SK-N-SH (cell line): ENCODE results near the gene ADAMTS6. TPM values are rescaled to one million over a fixed set of nuclear protein-coding genes. Genes with fewer than 3 reads are reported as not detected.

Source experiments
- CTCF ChIA-PET: fragments of 300-600, 350-600 bp; formaldehyde crosslinking; extraction: SDS; loops from one replicate; lab custom pipeline; 2021; lab: Yijun Ruan, JAX
- POLR2A ChIA-PET: fragments of 350-600 bp; sonication (Branson Sonifier 250); formaldehyde crosslinking; extraction: SDS; loops from one replicate; lab custom pipeline; 2020; ENCODE audit warnings: antibody characterized with exemption, inconsistent platforms; lab: Yijun Ruan, JAX
- DNase-seq: peaks from one replicate; pipeline ENCODE4 v3.0.0; 2012
- H2AFZ ChIP-seq: fragments of 200-600 bp; sonication (generic); 2 replicates; pipeline ENCODE4 v1.8.1; 2016; ENCODE audit warnings: antibody characterized with exemption, mild to moderate bottlenecking, low read depth
- H3F3A ChIP-seq: fragments of 200-600 bp; sonication (generic); replicated peaks from 2 replicates; pipeline ENCODE3; 2016; ENCODE audit warnings: antibody characterized with exemption, mild to moderate bottlenecking; ENCODE audit not compliant: insufficient read depth
- H3K27ac ChIP-seq, 2 experiments: fragments of 200-500 bp in 1 of 2; fragments of 200-600 bp in 1 of 2; sonication (Bioruptor generic) in 1 of 2; sonication (generic), shearing (Covaris generic) in 1 of 2; 2 replicates each; pipeline versions ENCODE4 v1.5.1 to v1.6.1; 2014 to 2016; ENCODE audit warnings: low read depth in 2 of 2, inconsistent platforms in 1 of 2, low read length in 1 of 2, mild to moderate bottlenecking in 1 of 2, mixed read lengths in 1 of 2
- H3K27me3 ChIP-seq: fragments of 200-600 bp; sonication (generic), shearing (Covaris generic); 2 replicates; pipeline ENCODE4 v1.6.1; 2016; ENCODE audit warnings: mixed run types; ENCODE audit not compliant: insufficient read depth
- H3K36me3 ChIP-seq, 2 experiments: fragments of 200-500 bp in 1 of 2; fragments of 200-600 bp in 1 of 2; sonication (Bioruptor generic) in 1 of 2; sonication (generic) in 1 of 2; replicated peaks in 1 of 2; 2 replicates each; pipeline versions ENCODE3 to v1.5.1; 2014 to 2016; ENCODE audit warnings: low read length in 1 of 2, mild to moderate bottlenecking in 1 of 2; ENCODE audit not compliant: insufficient read depth in 2 of 2, control insufficient read depth in 1 of 2
- H3K4me1 ChIP-seq, 2 experiments: fragments of 200-500 bp in 1 of 2; fragments of 200-600 bp in 1 of 2; sonication (Bioruptor generic) in 1 of 2; sonication (generic), shearing (Covaris generic) in 1 of 2; 2 replicates each; pipeline versions ENCODE4 v1.5.1 to v1.6.1; 2014 to 2016; ENCODE audit warnings: low read depth in 1 of 2, low read length in 1 of 2, mixed run types in 1 of 2; ENCODE audit not compliant: insufficient read depth in 2 of 2, control insufficient read depth in 1 of 2
- H3K4me2 ChIP-seq: fragments of 200-600 bp; sonication (generic), shearing (Covaris generic); 2 replicates; pipeline ENCODE4 v1.6.1; 2017; ENCODE audit warnings: mixed run types
- H3K4me3 ChIP-seq, 2 experiments: fragments of 200-500 bp in 1 of 2; fragments of 200-600 bp in 1 of 2; sonication (Bioruptor generic) in 1 of 2; sonication (generic), shearing (Covaris generic) in 1 of 2; 2 replicates each; pipeline versions ENCODE4 v1.5.1 to v1.8.1; 2014 to 2016; ENCODE audit warnings: low read depth in 2 of 2, inconsistent platforms in 1 of 2, low read length in 1 of 2, mild to moderate bottlenecking in 1 of 2, mixed read lengths in 1 of 2, moderate library complexity in 1 of 2
- H3K79me2 ChIP-seq: fragments of 200-600 bp; sonication (generic); 2 replicates; pipeline ENCODE4 v1.8.1; 2017; ENCODE audit warnings: mild to moderate bottlenecking; ENCODE audit not compliant: insufficient read depth
- H3K9ac ChIP-seq: fragments of 200-600 bp; sonication (generic); 2 replicates; pipeline ENCODE4 v1.6.1; 2017; ENCODE audit warnings: mixed run types
- H3K9me2 ChIP-seq: fragments of 200-600 bp; sonication (generic); 2 replicates; pipeline ENCODE4 v1.6.1; 2017; ENCODE audit warnings: mixed run types
- H3K9me3 ChIP-seq: fragments of 200-600 bp; sonication (generic); 2 replicates; pipeline ENCODE4 v1.6.1; 2017; ENCODE audit warnings: mixed run types, mild to moderate bottlenecking, moderate library complexity
- H4K20me1 ChIP-seq: fragments of 200-600 bp; sonication (generic); 2 replicates; pipeline ENCODE4 v1.6.1; 2017; ENCODE audit warnings: mild to moderate bottlenecking, mixed run types; ENCODE audit not compliant: insufficient read depth
- CTCF ChIP-seq: fragments of 200-600 bp; sonication (generic); IDR thresholded peaks from 2 replicates; pipeline ENCODE4 v1.6.1; 2017; ENCODE audit warnings: antibody characterized with exemption, mild to moderate bottlenecking, moderate library complexity
- EZH2phosphoT487 ChIP-seq: fragments of 200-600 bp; sonication (generic); IDR thresholded peaks from 2 replicates; pipeline ENCODE4 v1.6.1; 2017; ENCODE audit warnings: low read depth, mixed run types, mild to moderate bottlenecking, antibody characterized with exemption, moderate library complexity, borderline replicate concordance
- GATA2 ChIP-seq: sonication (generic); formaldehyde crosslinking; IDR thresholded peaks from 2 replicates; pipeline ENCODE4 v1.5.0; 2020; ENCODE audit warnings: mild to moderate bottlenecking, missing genetic modification reagents
- IRF3 ChIP-seq: fragments of 150-350 bp; IDR thresholded peaks from 2 replicates; pipeline ENCODE4 v1.6.1; 2016; ENCODE audit warnings: mild to moderate bottlenecking, low read depth, low read length
- MAX ChIP-seq: IDR thresholded peaks from 2 replicates; pipeline ENCODE4 v1.4.0; 2012; ENCODE audit warnings: low read depth
- NRF1 ChIP-seq: IDR thresholded peaks from 2 replicates; pipeline ENCODE4 v1.6.1; 2012; ENCODE audit warnings: low read depth, mild to moderate bottlenecking, low read length
- PBX3 ChIP-seq: IDR thresholded peaks from 2 replicates; pipeline ENCODE4; 2012
- POLR2AphosphoS5 ChIP-seq: IDR thresholded peaks from 2 replicates; pipeline ENCODE4 v1.6.1; 2012; ENCODE audit warnings: low read depth, low read length
- RFX5 ChIP-seq: IDR thresholded peaks from 2 replicates; pipeline ENCODE4 v1.6.1; 2012; ENCODE audit warnings: mild to moderate bottlenecking, improper control_type of control experiment, low read length
- SMC3 ChIP-seq: IDR thresholded peaks from 2 replicates; pipeline ENCODE4 v1.6.1; 2012; ENCODE audit warnings: low read depth, low read length, improper control_type of control experiment
- TAF1 ChIP-seq: IDR thresholded peaks from 2 replicates; pipeline ENCODE4 v1.6.1; 2012; ENCODE audit warnings: low read depth, mild to moderate bottlenecking, low read length, moderate library complexity, borderline replicate concordance
- TEAD4 ChIP-seq: IDR thresholded peaks from 2 replicates; pipeline ENCODE4 v1.4.0; 2012; ENCODE audit warnings: mild to moderate bottlenecking, borderline replicate concordance; ENCODE audit not compliant: insufficient read depth
- WGBS: methylation state at CpG from one replicate; pipeline ENCODE4 v1.1.6; 2017; ENCODE audit warnings: low lambda C conversion rate; 5-methylcytosine and 5-hydroxymethylcytosine counted together
- polyA plus RNA-seq, 3 experiments: library from polyadenylated mRNA; depleted of rRNA; stranded (reverse); fragments of >200 nt; gene quantifications; 2 replicates each; pipeline ENCODE4 v1.2.3, GENCODE V29; 2012

Gene ADAMTS6
- polyA plus RNA-seq, 1 of the 3 experiments (the other 2 are of a cell fraction): 15.0 TPM

GRCh38 chr5:65102371-65102975, 379.2 kb downstream of the ADAMTS6 start:
- H3K9me3 ChIP-seq: no peaks in the 10 kb centered on the region
- no peaks in the 10 kb centered on the region for H3F3A ChIP-seq
- POLR2A ChIA-PET: interaction anchor here (1.0 kb wide), 1 partner anchor 9 kb away, joined by 3 read pairs; no protein-coding TSS in a partner anchor
- H3K9ac ChIP-seq: no peak overlapping the region
- no peak for DNase-seq
- no peaks in the 10 kb centered on the region for H3K27me3 ChIP-seq
- WGBS: 89% methylated on average over 16 of the region's 17 CpGs
- no peak overlapping the region for H3K4me2 ChIP-seq
- H3K36me3 ChIP-seq: no peaks in the 10 kb centered on the region
- no peaks in the 10 kb centered on the region for H3K9me2 ChIP-seq
- peaks cover 6 to 8% of the 10 kb centered on the region in 2 experiments; a peak in 2 of 4 replicates for H3K4me1 ChIP-seq
- peak overlapping the region in 1 of 2 experiments; percentile 42; a peak in 2 of 4 replicates for H3K4me3 ChIP-seq
- no peak for TF ChIP-seq PBX3
- TF ChIP-seq SMC3: no peak
- no peak for TF ChIP-seq CTCF
- TF ChIP-seq TAF1: no peak
- TF ChIP-seq IRF3: no peak
- TF ChIP-seq GATA2 (CRISPR knock-in tag): no peak
- TF ChIP-seq RFX5: no peak
- TF ChIP-seq EZH2phosphoT487: no peak
- no peak for TF ChIP-seq MAX
- TF ChIP-seq NRF1: no peak
- no peak for TF ChIP-seq POLR2AphosphoS5
- TF ChIP-seq TEAD4: no peak
- TF ChIP-seq, all 33 proteins: peak for 0
- no peak overlapping the region; a peak in 1 of 4 replicates for H3K27ac ChIP-seq
- 0 out of 2 replicates have a peak overlapping the region, but pooled peaks have one; percentile 25 for H2AFZ ChIP-seq
- CTCF ChIA-PET: interaction anchor here (0.6 to 3.2 kb wide), 8 partner anchors 18 to 380 kb away, joined by 3 to 12 read pairs (median 4); partner anchors contain the start of gene ADAMTS6
- H3K79me2 ChIP-seq: no peaks in the 10 kb centered on the region
- H4K20me1 ChIP-seq: no peaks in the 10 kb centered on the region
